Spleen (tissue), 11 donors: ENCODE data around the gene VDAC1. TPM values are rescaled to one million over a fixed set of nuclear protein-coding genes. Genes with fewer than 3 reads are reported as not detected.

Source experiments
- DNase-seq: peaks from one replicate; pipeline ENCODE4 v3.0.0-alpha.2; 2020
- H3K27ac ChIP-seq, 8 donors: fragments of 200-600 bp; sonication (generic) in 7 of 8; 1 replicate in 4 of 8; 2 replicates in 4 of 8; pipeline versions ENCODE4 v1.5.0 to v1.8.0; 2016 to 2021; ENCODE audit warnings: inconsistent platforms in 4 of 8, mild to moderate bottlenecking in 4 of 8, moderate library complexity in 1 of 8
- H3K27me3 ChIP-seq, 7 donors: fragments of 200-600 bp; sonication (generic) in 6 of 7; replicated peaks in 1 of 7; 1 replicate in 4 of 7; 2 replicates in 3 of 7; pipeline versions ENCODE4 v1.5.0 to v1.8.0; 2016 to 2021; ENCODE audit warnings: inconsistent platforms in 3 of 7, mild to moderate bottlenecking in 1 of 7
- H3K36me3 ChIP-seq, 6 donors: fragments of 200-600 bp; sonication (generic) in 5 of 6; 1 replicate in 4 of 6; 2 replicates in 2 of 6; pipeline versions ENCODE4 v1.5.0 to v1.8.0; 2016 to 2021; ENCODE audit warnings: inconsistent platforms in 2 of 6
- H3K4me1 ChIP-seq, 6 donors: fragments of 200-600 bp; sonication (generic) in 5 of 6; 1 replicate in 3 of 6; 2 replicates in 3 of 6; pipeline versions ENCODE4 v1.5.0 to v1.8.0; 2016 to 2021; ENCODE audit warnings: inconsistent platforms in 3 of 6
- H3K4me3 ChIP-seq, 8 donors: fragments of 200-600 bp; sonication (generic) in 7 of 8; 1 replicate in 4 of 8; 2 replicates in 4 of 8; pipeline versions ENCODE4 v1.5.0 to v1.8.0; 2016 to 2021; ENCODE audit warnings: inconsistent platforms in 4 of 8, mild to moderate bottlenecking in 4 of 8, moderate library complexity in 2 of 8
- H3K9me3 ChIP-seq, 8 donors: fragments of 200-600 bp; sonication (generic) in 7 of 8; 1 replicate in 4 of 8; 2 replicates in 4 of 8; pipeline versions ENCODE4 v1.5.0 to v1.8.0; 2016 to 2021; ENCODE audit warnings: inconsistent platforms in 4 of 8
- CTCF ChIP-seq, 11 experiments: fragments of 200-600 bp in 7 of 11; fragments of 450-650 bp in 4 of 11; sonication (generic) in 4 of 11; IDR thresholded peaks in 8 of 11; conservative IDR thresholded peaks in 3 of 11; 1 replicate in 7 of 11; 2 replicates in 4 of 11; pipeline versions ENCODE4 v1.4.0 to v1.8.0; 2016 to 2021; ENCODE audit warnings: antibody characterized with exemption in 11 of 11, inconsistent platforms in 4 of 11, mild to moderate bottlenecking in 1 of 11
- POLR2A ChIP-seq, 3 donors: fragments of 450-650 bp; IDR thresholded peaks; one replicate each; pipeline ENCODE4 v1.5.1; 2017; ENCODE audit warnings: antibody characterized with exemption in 3 of 3, mild to moderate bottlenecking in 1 of 3
- POLR2AphosphoS5 ChIP-seq, 3 donors: sonication (generic); formaldehyde crosslinking; IDR thresholded peaks; one replicate each; pipeline ENCODE4 v1.5.1; 2017; ENCODE audit warnings: antibody characterized with exemption in 3 of 3
- WGBS, 5 donors: extraction: QIAGEN DNeasy Blood & Tissue Kit in 3 of 5; methylation state at CpG; one replicate each; pipeline versions ENCODE4 v1.1.5 to v1.1.7; 2013 to 2018; 5-methylcytosine and 5-hydroxymethylcytosine counted together
- intact Hi-C: fragments of 100-400 bp; cut with DNase I; formaldehyde crosslinking; loops from one replicate; pipeline ENCODE4 v1.15.0; 2023; ENCODE audit warnings: low total_unique reads
- polyA plus RNA-seq, 3 donors: library from polyadenylated mRNA; stranded (reverse); fragments of 200-250 nt; gene quantifications; one replicate each; pipeline ENCODE4 v1.2.1, GENCODE V29; 2013
- total RNA-seq, 7 donors: library from RNA; depleted of rRNA in 3 of 7; stranded (reverse); fragments of >200 nt in 3 of 7; fragmentation: NEBNext Ultra II Directional in 4 of 7; extraction: Animal tissue kit (Norgen Biotek cat#: 25700) in 4 of 7; gene quantifications; one replicate each; pipeline versions ENCODE4 v1.1.0 to v1.2.1, GENCODE V29; 2016 to 2021
- donor health status: healthy with polysubstance abuse.
- donor health status: DM: no; HTN: no; CAD: no; lungs with moderate emphysema.
- donor health status: DM: no; HTN: no; CAD: no.
- donor health status: Bipolar disorder and iron deficiency.
- donor health status: healthy.
- donor health status: DM: no; HTN: no; CAD: no.
- donor health status: DM: yes; HTN: yes; CAD: no.

The VDAC1 gene
- total and polyA plus RNA-seq, 10 donors = 53.3 to 100 (median 84.7) TPM

GRCh38 chr5:134001938-134002731, 2.6 kb downstream of the VDAC1 start:
- Histone ChIP-seq H3K27me3 (no peaks in the 10 kb centered on the region), H3K4me1 (peaks cover 23 to 83% (median 56%) of the 10 kb centered on the region in 6 donors), H3K27ac (no peak overlapping the region), H3K4me3 (no peak overlapping the region), H3K9me3 (no peaks in the 10 kb centered on the region), H3K36me3 (peaks cover 0 to 18% (median 2%) of the 10 kb centered on the region in 6 donors)
- no peak for TF ChIP-seq CTCF (IDR thresholded peaks at IDR 0.05 in 8 of 11, conservative IDR thresholded peaks at IDR 0.05 in 3 of 11)
- no peak for TF ChIP-seq POLR2A (IDR thresholded peaks at IDR 0.05)
- TF ChIP-seq POLR2AphosphoS5 (IDR thresholded peaks at IDR 0.05) = no peak
- peak; percentile 38 for DNase-seq
- WGBS, 5 donors = 90 to 94% (median 91%) methylated on average over 13 of the region's 13 CpGs
- intact Hi-C loops = no loop called here

- DNase-seq = peak; percentile 32
- H3K27me3 ChIP-seq = no peaks in the 10 kb centered on the region
- no peak overlapping the region for H3K4me3 ChIP-seq
- H3K9me3 ChIP-seq = no peaks in the 10 kb centered on the region
- H3K36me3 ChIP-seq = peaks cover 0 to 18% (median 2%) of the 10 kb centered on the region in 6 donors
- intact Hi-C loops = no loop called here
- no peak overlapping the region for H3K27ac ChIP-seq
- H3K4me1 ChIP-seq = peaks cover 29 to 91% (median 64%) of the 10 kb centered on the region in 6 donors
- WGBS, 5 donors = 86 to 91% (median 91%) methylated on average over 10 of the region's 10 CpGs
- TF ChIP-seq POLR2A (IDR thresholded peaks at IDR 0.05) (no peak), CTCF (IDR thresholded peaks at IDR 0.05 in 8 of 11, conservative IDR thresholded peaks at IDR 0.05 in 3 of 11) (no peak), POLR2AphosphoS5 (IDR thresholded peaks at IDR 0.05) (no peak)
Measured at GRCh38 chr5:134000696-134001453, 3.9 kb downstream of the VDAC1 start.

- Histone ChIP-seq H3K36me3 (peaks cover 0 to 18% (median 2%) of the 10 kb centered on the region in 6 donors), H3K4me1 (peaks cover 24 to 91% (median 64%) of the 10 kb centered on the region in 6 donors), H3K27me3 (no peaks in the 10 kb centered on the region), H3K9me3 (no peaks in the 10 kb centered on the region), H3K4me3 (no peak overlapping the region), H3K27ac (no peak overlapping the region)
- TF ChIP-seq POLR2AphosphoS5 (IDR thresholded peaks at IDR 0.05) (no peak), CTCF (IDR thresholded peaks at IDR 0.05 in 8 of 11, conservative IDR thresholded peaks at IDR 0.05 in 3 of 11) (no peak), POLR2A (IDR thresholded peaks at IDR 0.05) (no peak)
- intact Hi-C loops = no loop called here
- DNase-seq = peak; percentile 47
- 92 to 96% (median 95%) methylated on average over 5 of the region's 5 CpGs for WGBS, 5 donors
Measured at GRCh38 chr5:134000091-134000511, 4.7 kb downstream of the VDAC1 start.

GRCh38 chr5:133998807-133999206, 6.0 kb downstream of the VDAC1 start:
- H3K4me1 ChIP-seq = peaks cover 24 to 99% (median 72%) of the 10 kb centered on the region in 6 donors
- intact Hi-C loops = no loop called here
- DNase-seq = no peak
- WGBS, 5 donors = 87 to 97% (median 94%) methylated on average over 7 of the region's 7 CpGs
- H3K27ac ChIP-seq = no peak overlapping the region
- H3K36me3 ChIP-seq = peaks cover 0 to 18% (median 2%) of the 10 kb centered on the region in 6 donors
- TF ChIP-seq POLR2A (IDR thresholded peaks at IDR 0.05) = no peak
- no peak for TF ChIP-seq POLR2AphosphoS5 (IDR thresholded peaks at IDR 0.05)
- TF ChIP-seq CTCF (IDR thresholded peaks at IDR 0.05 in 8 of 11, conservative IDR thresholded peaks at IDR 0.05 in 3 of 11) = no peak
- H3K27me3 ChIP-seq = no peaks in the 10 kb centered on the region
- no peaks in the 10 kb centered on the region for H3K9me3 ChIP-seq
- H3K4me3 ChIP-seq = no peak overlapping the region
